Fibroblast of lung (primary cell): ENCODE measurements around the gene IL2RA. TPM values are rescaled to one million over a fixed set of nuclear protein-coding genes. Genes with fewer than 3 reads are reported as not detected.

Experiments
- DNase-seq, 2 donors: peaks; one replicate each; pipeline versions ENCODE4 v3.0.0 to v3.0.0-alpha.2; 2010; ENCODE audit warnings: low read depth in 2 of 2
- H2AFZ ChIP-seq: 2 replicates; pipeline ENCODE4 v1.5.1; 2012; ENCODE audit warnings: low read length, control low read depth, inconsistent platforms
- H3K27ac ChIP-seq: 2 replicates; pipeline ENCODE4 v1.5.1; 2011; ENCODE audit warnings: low read length, control low read depth; ENCODE audit not compliant: insufficient read depth
- H3K27me3 ChIP-seq: 2 replicates; pipeline ENCODE4 v1.5.1; 2011; ENCODE audit warnings: mild to moderate bottlenecking, low read length; ENCODE audit not compliant: control insufficient read depth, insufficient read depth
- H3K36me3 ChIP-seq: 2 replicates; pipeline ENCODE4 v1.5.1; 2011; ENCODE audit warnings: low read length; ENCODE audit not compliant: control insufficient read depth, insufficient read depth
- H3K4me1 ChIP-seq: 2 replicates; pipeline ENCODE4 v1.5.1; 2011; ENCODE audit warnings: low read length; ENCODE audit not compliant: control insufficient read depth, insufficient read depth; ENCODE audit errors: extremely low read depth
- H3K4me2 ChIP-seq: 2 replicates; pipeline ENCODE4 v1.5.1; 2011; ENCODE audit warnings: low read length, control low read depth; ENCODE audit not compliant: insufficient read depth; ENCODE audit errors: extremely low read depth
- H3K4me3 ChIP-seq, 4 experiments: fragments of 200-600 bp in 1 of 4; sonication (generic) in 1 of 4; replicated peaks in 1 of 4; 2 replicates each; pipeline ENCODE4 v1.5.1; 2011 to 2016; ENCODE audit warnings: low read length in 4 of 4, low read depth in 3 of 4, mild to moderate bottlenecking in 3 of 4, control low read depth in 2 of 4, inconsistent platforms in 1 of 4, mixed read lengths in 1 of 4; ENCODE audit not compliant: insufficient read depth in 1 of 4; ENCODE audit errors: control extremely low read depth in 1 of 4
- H3K79me2 ChIP-seq: 2 replicates; pipeline ENCODE4 v1.5.1; 2012; ENCODE audit warnings: mild to moderate bottlenecking, low read length, inconsistent platforms; ENCODE audit not compliant: control insufficient read depth, insufficient read depth
- H3K9ac ChIP-seq: 2 replicates; pipeline ENCODE4 v1.5.1; 2011; ENCODE audit warnings: mild to moderate bottlenecking, low read length, control low read depth; ENCODE audit not compliant: insufficient read depth
- H3K9me3 ChIP-seq: 2 replicates; pipeline ENCODE4 v1.5.1; 2012; ENCODE audit warnings: low read depth, low read length; ENCODE audit not compliant: control insufficient read depth, insufficient read depth
- H4K20me1 ChIP-seq: 2 replicates; pipeline ENCODE4 v1.5.1; 2011; ENCODE audit warnings: low read length; ENCODE audit not compliant: control insufficient read depth, insufficient read depth; ENCODE audit errors: extremely low read depth
- CTCF ChIP-seq, 2 donors: IDR thresholded peaks in 1 of 2; conservative IDR thresholded peaks in 1 of 2; 1 replicate in 1 of 2; 2 replicates in 1 of 2; pipeline ENCODE4 v1.5.1; 2011 to 2012; ENCODE audit warnings: low read length in 2 of 2, control low read depth in 1 of 2, inconsistent platforms in 1 of 2, low read depth in 1 of 2, mild to moderate bottlenecking in 1 of 2
- EZH2 ChIP-seq: IDR thresholded peaks from 2 replicates; pipeline ENCODE4 v1.5.1; 2012; ENCODE audit warnings: low read length, control low read depth, mild to moderate bottlenecking; ENCODE audit errors: missing control alignments
- polyA plus RNA-seq, 2 donors: library from polyadenylated mRNA; depleted of rRNA in 1 of 2; stranded (reverse) in 1 of 2; unstranded in 1 of 2; fragments of >200 nt; gene quantifications; 2 replicates each; pipeline ENCODE4 v1.2.1, GENCODE V29; 2011 to 2012; ENCODE audit warnings: missing spikeins in 1 of 2
- total RNA-seq: library from RNA; depleted of rRNA; stranded (reverse); fragments of >200 nt; gene quantifications from 2 replicates; pipeline ENCODE4 v1.2.1, GENCODE V29; 2014

The IL2RA gene
- total and polyA plus RNA-seq, 2 donors (not counting 1 experiment from before 2014, with no cell fraction given) = not detected

GRCh38 chr10:6103591-6103990, 41.4 kb upstream of the IL2RA start:
- H4K20me1 ChIP-seq = no peaks in the 10 kb centered on the region
- H3K27ac ChIP-seq = no peak overlapping the region
- H3K4me3 ChIP-seq = no peak overlapping the region
- no peak for TF ChIP-seq EZH2
- no peak for TF ChIP-seq CTCF (conservative IDR thresholded peaks at IDR 0.05 in 1 of 2, IDR thresholded peaks at IDR 0.05 in 1 of 2; ENCODE audit: low read depth in 1 of 2, low read length in 2 of 2)
- no peaks in the 10 kb centered on the region for H3K27me3 ChIP-seq
- no peaks in the 10 kb centered on the region for H3K9me3 ChIP-seq
- no peak overlapping the region for H3K4me2 ChIP-seq
- H3K4me1 ChIP-seq = no peaks in the 10 kb centered on the region
- H2AFZ ChIP-seq = no peak overlapping the region
- H3K9ac ChIP-seq = no peak overlapping the region
- no peak for DNase-seq
- peaks cover 8% of the 10 kb centered on the region for H3K36me3 ChIP-seq
- peaks cover 16% of the 10 kb centered on the region for H3K79me2 ChIP-seq

GRCh38 chr10:6102128-6102527, 40.0 kb upstream of the IL2RA start:
- TF ChIP-seq EZH2 = no peak
- no peak for TF ChIP-seq CTCF (conservative IDR thresholded peaks at IDR 0.05 in 1 of 2, IDR thresholded peaks at IDR 0.05 in 1 of 2; ENCODE audit: low read depth in 1 of 2, low read length in 2 of 2)
- H3K36me3 ChIP-seq = peaks cover 9% of the 10 kb centered on the region
- no peak overlapping the region for H3K9ac ChIP-seq
- no peak overlapping the region for H2AFZ ChIP-seq
- H3K9me3 ChIP-seq = no peaks in the 10 kb centered on the region
- DNase-seq = no peak
- no peak overlapping the region for H3K27ac ChIP-seq
- no peaks in the 10 kb centered on the region for H3K4me1 ChIP-seq
- H3K4me3 ChIP-seq = no peak overlapping the region
- H3K4me2 ChIP-seq = no peak overlapping the region
- H4K20me1 ChIP-seq = no peaks in the 10 kb centered on the region
- H3K79me2 ChIP-seq = peaks cover 27% of the 10 kb centered on the region
- no peaks in the 10 kb centered on the region for H3K27me3 ChIP-seq

GRCh38 chr10:6101181-6101580, 39.0 kb upstream of the IL2RA start:
- DNase-seq = no peak
- Histone ChIP-seq H3K4me1 (no peaks in the 10 kb centered on the region), H3K9ac (no peak overlapping the region), H3K27ac (no peak overlapping the region), H2AFZ (no peak overlapping the region), H3K79me2 (peaks cover 37% of the 10 kb centered on the region), H3K4me3 (no peak overlapping the region), H3K9me3 (no peaks in the 10 kb centered on the region), H3K36me3 (peaks cover 7% of the 10 kb centered on the region), H3K4me2 (no peak overlapping the region), H3K27me3 (no peaks in the 10 kb centered on the region), H4K20me1 (no peaks in the 10 kb centered on the region)
- TF ChIP-seq EZH2 (no peak), CTCF (conservative IDR thresholded peaks at IDR 0.05 in 1 of 2, IDR thresholded peaks at IDR 0.05 in 1 of 2; ENCODE audit: low read depth in 1 of 2, low read length in 2 of 2) (no peak)
